Activated T-helper 17 cell treated with anti-CD3 and anti-CD28 coated beads, Interleukin-2, amount 50 U/mL, for 72 hours (primary cell): ENCODE results near the gene NDFIP2. TPM values are rescaled to one million over a fixed set of nuclear protein-coding genes. Genes with fewer than 3 reads are reported as not detected.

Source experiments
- ATAC-seq: fragments of 150-1000 bp; cut with Tn5 transposase; replicated peaks from 2 replicates; pipeline ENCODE4 v1.10.0; 2021; ENCODE audit warnings: mild to moderate bottlenecking, moderate library complexity
- H3K27ac Mint-ChIP-seq: one replicate; pipeline ENCODE4 v1.8.0; 2022; ENCODE audit warnings: mixed read lengths
- H3K27me3 Mint-ChIP-seq: one replicate; pipeline ENCODE4 v1.8.0; 2022; ENCODE audit warnings: mixed read lengths
- H3K36me3 Mint-ChIP-seq: one replicate; pipeline ENCODE4 v1.8.0; 2022; ENCODE audit warnings: low read depth, mild to moderate bottlenecking, mixed read lengths
- H3K4me1 Mint-ChIP-seq: one replicate; pipeline ENCODE4 v1.8.0; 2022; ENCODE audit warnings: mixed read lengths
- H3K4me3 Mint-ChIP-seq: one replicate; pipeline ENCODE4 v1.8.0; 2022; ENCODE audit warnings: mild to moderate bottlenecking, mixed read lengths
- H3K9me3 Mint-ChIP-seq: one replicate; pipeline ENCODE4 v1.8.0; 2022; ENCODE audit warnings: mixed read lengths
- total RNA-seq, 2 donors: library from RNA; stranded (reverse); gene quantifications; one replicate each; pipeline ENCODE4 v1.2.3, GENCODE V29; 2022

Gene NDFIP2
- total RNA-seq, 2 donors from 2014 or later, result 80.6 to 129 TPM

GRCh38 chr13:79451500-79451962, 29.4 kb upstream of the NDFIP2 start:
- Mint-ChIP-seq H3K4me1 (peaks cover 56% of the 10 kb centered on the region), H3K27me3 (no peaks in the 10 kb centered on the region), H3K27ac (peak overlapping the region; percentile 97), H3K36me3 (peaks cover 6% of the 10 kb centered on the region), H3K9me3 (no peaks in the 10 kb centered on the region), H3K4me3 (peak overlapping the region; percentile 80)
- ATAC-seq, result peak; percentile 93

DNA sequence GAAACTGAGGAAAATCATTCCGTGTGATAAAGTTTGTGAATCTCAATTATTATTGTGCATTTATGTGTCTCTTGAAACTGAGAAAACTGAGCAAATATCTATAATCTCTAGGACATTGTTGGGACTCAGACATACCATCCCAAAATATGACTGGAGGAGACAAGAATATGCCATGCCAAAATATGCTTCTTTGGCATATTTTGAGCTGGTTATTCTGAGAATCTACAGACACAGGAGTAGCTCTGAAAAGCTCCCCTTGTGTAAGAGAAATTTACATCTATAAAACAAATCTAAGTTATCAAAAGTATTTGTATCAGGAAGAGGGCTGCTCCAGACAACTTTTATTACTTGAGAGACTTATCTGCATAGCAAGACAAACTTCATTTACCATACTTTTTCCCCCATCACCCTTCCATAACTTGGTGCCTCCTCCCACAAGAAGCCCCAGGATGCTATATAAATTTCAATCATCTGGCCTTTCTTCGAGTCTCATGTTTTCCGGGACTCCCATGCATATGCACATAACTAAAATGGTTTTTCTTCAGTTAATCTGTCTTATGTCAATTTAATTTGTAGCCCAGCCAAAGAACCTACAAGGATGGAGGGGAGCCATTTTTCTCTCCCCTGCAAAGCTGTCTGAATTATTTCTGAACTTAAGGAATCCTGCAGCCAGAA, 28.6 kb upstream of the NDFIP2 start:
- Mint-ChIP-seq H3K27ac (peak overlapping the region; percentile 97), H3K36me3 (peaks cover 6% of the 10 kb centered on the region), H3K4me1 (peaks cover 58% of the 10 kb centered on the region), H3K9me3 (no peaks in the 10 kb centered on the region), H3K27me3 (no peaks in the 10 kb centered on the region), H3K4me3 (peak overlapping the region; percentile 80)
- no peak for ATAC-seq

GRCh38 chr13:79455331-79455730, 25.6 kb upstream of the NDFIP2 start:
- peak overlapping the region; percentile 95 for H3K27ac Mint-ChIP-seq
- peaks cover 6% of the 10 kb centered on the region for H3K36me3 Mint-ChIP-seq
- H3K27me3 Mint-ChIP-seq, result no peaks in the 10 kb centered on the region
- peak overlapping the region; percentile 62 for H3K4me3 Mint-ChIP-seq
- no peak for ATAC-seq
- H3K9me3 Mint-ChIP-seq, result no peaks in the 10 kb centered on the region
- peaks cover 55% of the 10 kb centered on the region for H3K4me1 Mint-ChIP-seq

DNA sequence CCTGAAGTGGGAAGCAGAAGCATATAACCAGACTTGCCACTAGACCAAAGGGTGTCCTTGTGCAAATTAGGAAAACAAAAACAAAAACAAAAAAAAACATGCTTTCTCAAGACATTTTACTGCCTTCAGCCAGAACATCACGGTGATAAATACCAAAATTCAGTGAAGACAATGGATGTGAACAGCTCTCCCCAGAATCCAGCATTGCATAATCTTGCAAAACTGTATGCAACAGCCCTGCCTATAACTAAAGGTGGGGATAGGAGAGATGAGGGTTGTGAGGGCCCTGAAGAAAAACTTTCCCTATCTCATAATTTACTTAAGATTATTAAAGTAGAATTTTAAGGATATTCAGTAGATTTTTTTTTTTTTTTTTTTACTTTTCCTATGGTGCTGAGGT, 24.9 kb upstream of the NDFIP2 start:
- Mint-ChIP-seq H3K4me1 (peaks cover 55% of the 10 kb centered on the region), H3K27me3 (no peaks in the 10 kb centered on the region), H3K4me3 (peak overlapping the region; percentile 70), H3K36me3 (peaks cover 6% of the 10 kb centered on the region), H3K27ac (peak overlapping the region; percentile 95), H3K9me3 (no peaks in the 10 kb centered on the region)
- no peak for ATAC-seq

DNA sequence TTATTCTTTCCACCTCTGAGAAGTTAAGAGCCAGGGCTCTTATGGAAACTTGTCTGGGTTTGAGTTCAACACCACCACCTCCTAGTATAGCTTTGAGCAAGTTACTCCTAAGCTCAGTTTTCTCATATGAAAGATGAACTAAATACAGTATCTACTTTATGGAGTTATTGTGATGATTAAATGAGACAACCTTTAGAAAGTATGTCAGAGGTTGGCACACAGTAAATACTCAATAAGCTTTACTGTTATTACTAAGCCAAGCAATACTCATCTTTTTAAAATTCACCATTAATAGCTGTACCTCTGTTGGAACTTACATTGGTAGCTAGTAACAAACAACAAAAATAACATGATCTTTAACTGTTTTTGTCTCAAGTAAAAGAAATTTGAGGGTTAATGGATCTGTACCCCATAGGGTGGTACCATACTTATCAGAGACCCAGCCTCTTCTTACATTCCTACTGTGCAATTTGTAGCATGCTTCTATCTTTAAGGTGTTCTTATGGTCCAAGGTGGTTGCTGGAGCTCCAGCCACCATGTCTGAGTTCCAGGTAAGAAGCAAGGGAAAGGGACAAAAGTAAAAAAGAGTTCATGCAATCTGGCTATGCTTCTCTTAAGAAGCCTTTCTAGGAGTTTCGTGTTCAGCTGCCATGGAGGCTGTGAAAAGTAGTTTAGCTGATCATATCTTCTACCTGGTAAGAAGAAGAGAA, 24.1 kb upstream of the NDFIP2 start:
- Mint-ChIP-seq H3K27me3 (no peaks in the 10 kb centered on the region), H3K4me1 (peaks cover 48% of the 10 kb centered on the region), H3K36me3 (no peaks in the 10 kb centered on the region), H3K27ac (peak overlapping the region; percentile 95), H3K4me3 (peak overlapping the region; percentile 70), H3K9me3 (no peaks in the 10 kb centered on the region)
- ATAC-seq, result peak; percentile 75

DNA sequence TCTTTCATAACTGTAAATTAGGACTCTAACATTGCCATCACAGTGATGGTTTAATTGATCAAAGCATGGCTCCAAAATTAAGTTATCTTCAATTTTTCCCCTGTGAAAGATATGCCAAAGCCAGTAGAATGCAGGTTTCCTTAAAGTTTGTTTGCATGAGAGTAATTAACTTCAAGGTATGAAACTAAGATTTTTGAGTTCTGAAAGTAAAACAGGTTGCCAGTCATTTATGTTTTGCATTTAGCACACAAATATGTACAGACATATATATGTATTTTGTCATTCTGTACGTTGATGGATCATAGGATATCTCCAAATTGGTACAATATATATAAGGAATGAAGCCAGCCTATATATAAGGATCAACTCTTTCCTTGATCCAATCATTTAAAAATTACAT, 23.6 kb upstream of the NDFIP2 start:
- Mint-ChIP-seq H3K4me3 (peak overlapping the region; percentile 70), H3K36me3 (no peaks in the 10 kb centered on the region), H3K4me1 (peaks cover 45% of the 10 kb centered on the region), H3K27ac (peak overlapping the region; percentile 95), H3K9me3 (no peaks in the 10 kb centered on the region), H3K27me3 (no peaks in the 10 kb centered on the region)
- ATAC-seq, result peak; percentile 38

- H3K27ac Mint-ChIP-seq, result peak overlapping the region; percentile 95
- peak overlapping the region; percentile 70 for H3K4me3 Mint-ChIP-seq
- no peaks in the 10 kb centered on the region for H3K9me3 Mint-ChIP-seq
- ATAC-seq, result peak; percentile 83
- H3K27me3 Mint-ChIP-seq, result no peaks in the 10 kb centered on the region
- H3K4me1 Mint-ChIP-seq, result peaks cover 40% of the 10 kb centered on the region
- H3K36me3 Mint-ChIP-seq, result no peaks in the 10 kb centered on the region
Observed at GRCh38 chr13:79457948-79458347, 23.0 kb upstream of the NDFIP2 start.

DNA sequence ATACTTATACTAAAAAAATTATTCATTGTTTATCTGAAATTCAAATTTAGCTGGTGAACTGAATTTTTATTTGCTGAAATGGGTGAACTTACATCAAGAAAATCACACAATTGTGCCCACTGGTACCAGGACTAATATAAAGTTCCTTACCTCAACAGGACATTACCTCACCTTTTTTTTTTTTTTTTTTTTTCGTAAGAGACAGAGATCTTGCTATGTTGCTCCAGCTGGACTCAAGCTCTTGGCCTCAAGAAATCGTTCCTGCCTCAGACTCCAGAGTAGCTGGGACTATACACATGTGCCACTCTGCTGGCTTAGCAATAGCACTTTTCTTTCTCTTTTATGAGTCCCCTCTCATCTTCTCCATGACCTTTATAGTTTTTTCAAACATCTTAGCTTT, 22.5 kb upstream of the NDFIP2 start:
- Mint-ChIP-seq H3K27ac (peak overlapping the region; percentile 95), H3K4me3 (peak overlapping the region; percentile 70), H3K4me1 (peaks cover 36% of the 10 kb centered on the region), H3K9me3 (no peaks in the 10 kb centered on the region), H3K36me3 (no peaks in the 10 kb centered on the region), H3K27me3 (no peaks in the 10 kb centered on the region)
- no peak for ATAC-seq

DNA sequence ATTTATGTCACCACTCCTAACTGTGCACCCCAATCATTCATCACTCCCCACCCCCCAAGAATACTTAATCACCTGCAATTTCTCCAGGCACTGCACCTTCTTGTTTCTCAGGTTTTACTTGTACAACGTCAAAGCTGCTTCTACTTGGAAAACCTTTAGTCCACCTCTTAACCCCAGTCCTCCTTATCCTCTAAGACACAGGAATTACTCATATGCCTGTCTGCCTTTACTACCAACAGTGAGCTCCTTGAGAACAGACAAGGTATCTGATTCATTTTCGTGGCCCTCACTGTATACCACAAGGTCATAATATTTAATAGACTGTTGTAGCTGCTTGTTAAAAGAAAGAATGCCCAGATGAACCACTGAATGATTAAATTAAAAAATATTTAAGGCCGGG, 21.0 kb upstream of the NDFIP2 start:
- Mint-ChIP-seq H3K27ac (peak overlapping the region; percentile 61), H3K9me3 (no peaks in the 10 kb centered on the region), H3K4me1 (peaks cover 33% of the 10 kb centered on the region), H3K4me3 (no peak overlapping the region), H3K27me3 (no peaks in the 10 kb centered on the region), H3K36me3 (no peaks in the 10 kb centered on the region)
- ATAC-seq, result no peak

- H3K27me3 Mint-ChIP-seq, result no peaks in the 10 kb centered on the region
- no peak overlapping the region for H3K27ac Mint-ChIP-seq
- H3K4me1 Mint-ChIP-seq, result peaks cover 12% of the 10 kb centered on the region
- H3K4me3 Mint-ChIP-seq, result no peak overlapping the region
- no peak for ATAC-seq
- H3K36me3 Mint-ChIP-seq, result no peaks in the 10 kb centered on the region
- no peaks in the 10 kb centered on the region for H3K9me3 Mint-ChIP-seq
Observed at GRCh38 chr13:79462895-79463294, 18.1 kb upstream of the NDFIP2 start.

- no peaks in the 10 kb centered on the region for H3K9me3 Mint-ChIP-seq
- H3K36me3 Mint-ChIP-seq, result no peaks in the 10 kb centered on the region
- H3K4me3 Mint-ChIP-seq, result no peak overlapping the region
- H3K4me1 Mint-ChIP-seq, result peaks cover 9% of the 10 kb centered on the region
- no peak overlapping the region for H3K27ac Mint-ChIP-seq
- ATAC-seq, result peak; percentile 48
- no peaks in the 10 kb centered on the region for H3K27me3 Mint-ChIP-seq
Observed at GRCh38 chr13:79463604-79464003, 17.4 kb upstream of the NDFIP2 start.

GRCh38 chr13:79466872-79467271, 14.1 kb upstream of the NDFIP2 start:
- H3K27ac Mint-ChIP-seq, result no peak overlapping the region
- peaks cover 4% of the 10 kb centered on the region for H3K4me1 Mint-ChIP-seq
- ATAC-seq, result no peak
- H3K36me3 Mint-ChIP-seq, result no peaks in the 10 kb centered on the region
- no peaks in the 10 kb centered on the region for H3K9me3 Mint-ChIP-seq
- no peak overlapping the region for H3K4me3 Mint-ChIP-seq
- no peaks in the 10 kb centered on the region for H3K27me3 Mint-ChIP-seq

DNA sequence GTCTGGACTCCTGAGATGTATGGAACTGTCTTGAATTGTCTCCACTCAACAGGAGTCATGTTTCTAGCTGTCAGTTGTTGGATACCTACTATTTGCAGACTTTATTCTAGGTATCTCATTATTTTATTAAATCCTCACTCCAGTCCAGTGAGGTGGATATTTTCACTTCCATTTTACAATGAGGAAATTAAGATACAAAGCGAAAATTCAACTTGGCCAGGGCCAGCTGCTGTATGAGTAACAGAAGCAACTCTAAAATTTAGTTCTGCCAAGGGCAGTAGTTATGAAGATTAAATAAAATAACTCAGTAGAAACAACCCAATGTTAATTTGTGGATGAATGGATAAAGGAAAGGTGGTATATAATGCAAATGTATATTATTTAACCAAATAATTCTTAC, 12.6 kb upstream of the NDFIP2 start:
- Mint-ChIP-seq H3K36me3 (no peaks in the 10 kb centered on the region), H3K4me1 (peaks cover 3% of the 10 kb centered on the region), H3K4me3 (no peak overlapping the region), H3K27me3 (no peaks in the 10 kb centered on the region), H3K27ac (no peak overlapping the region), H3K9me3 (no peaks in the 10 kb centered on the region)
- no peak for ATAC-seq

DNA sequence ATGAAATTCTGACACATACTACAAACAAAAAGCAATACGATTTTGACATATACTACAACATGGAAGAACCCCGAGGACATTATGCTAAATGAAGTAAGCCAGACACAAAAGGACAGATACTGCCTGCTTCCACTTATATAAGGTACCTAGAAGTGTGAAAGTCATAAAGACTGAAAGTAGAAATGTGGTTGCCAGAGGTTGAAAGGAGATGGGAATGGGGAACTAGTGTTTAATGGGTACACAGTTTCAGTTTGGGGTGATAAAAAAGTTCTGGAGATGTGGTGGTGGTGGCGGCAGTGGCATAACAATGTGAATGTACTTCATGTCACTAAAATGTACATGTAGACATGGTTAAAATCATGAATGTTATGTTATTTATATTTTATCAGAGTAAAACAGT, 12.1 kb upstream of the NDFIP2 start:
- H3K4me1 Mint-ChIP-seq, result no peaks in the 10 kb centered on the region
- no peak for ATAC-seq
- no peak overlapping the region for H3K27ac Mint-ChIP-seq

GRCh38 chr13:79469608-79470007, 11.3 kb upstream of the NDFIP2 start:
- Mint-ChIP-seq H3K36me3 (no peaks in the 10 kb centered on the region), H3K27ac (no peak overlapping the region), H3K27me3 (no peaks in the 10 kb centered on the region), H3K9me3 (peaks cover 3% of the 10 kb centered on the region), H3K4me3 (no peak overlapping the region), H3K4me1 (no peaks in the 10 kb centered on the region)
- ATAC-seq, result no peak

More for the DNA sequence above, 12.1 kb upstream of the NDFIP2 start:
- Mint-ChIP-seq H3K27me3 (no peaks in the 10 kb centered on the region), H3K4me3 (no peak overlapping the region), H3K9me3 (no peaks in the 10 kb centered on the region), H3K36me3 (no peaks in the 10 kb centered on the region)
